ENCODE data around the gene IRF7. TPM values are rescaled to one million over a fixed set of nuclear protein-coding genes. Genes with fewer than 3 reads are reported as not detected.

The IRF7 gene
- total RNA-seq, 3 donors from 2014 or later: 13.3 to 29.9 (median 27.9) TPM

DNA sequence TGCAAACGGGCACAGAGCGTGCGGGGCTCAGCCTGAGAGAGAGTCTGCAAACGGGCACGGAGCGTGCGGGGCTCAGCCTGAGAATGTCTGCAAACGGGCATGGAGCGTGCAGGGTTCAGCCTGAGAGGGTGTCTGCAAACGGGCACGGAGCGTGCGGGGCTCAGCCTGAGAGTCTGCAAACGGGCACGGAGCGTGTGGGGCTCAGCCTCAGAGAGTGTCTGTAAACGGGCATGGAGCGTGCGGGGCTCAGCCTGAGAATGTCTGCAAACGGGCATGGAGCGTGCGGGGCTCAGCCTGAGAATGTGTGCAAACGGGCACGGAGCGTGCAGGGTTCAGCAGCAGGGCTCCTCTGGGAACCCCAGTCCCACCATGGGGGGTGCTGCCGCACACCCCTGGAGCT is 26.0 kb downstream of the IRF7 start:
- Histone ChIP-seq H3K36me3 (peaks cover 7% of the 10 kb centered on the region), H3K4me1 (no peaks in the 10 kb centered on the region), H3K9me3 (no peaks in the 10 kb centered on the region), H3K27me3 (no peaks in the 10 kb centered on the region), H3K27ac (no peak overlapping the region), H3K4me3 (no peak overlapping the region)
- intact Hi-C loops (cut with DNase I; ENCODE audit: low total_unique reads): no loop called here
- no peak for DNase-seq (ENCODE audit: low spot score in 2 of 2)
- TF ChIP-seq CTCF (IDR thresholded peaks at IDR 0.05): no peak
- no peak for TF ChIP-seq POLR2AphosphoS5 (IDR thresholded peaks at IDR 0.05)
- no peak for TF ChIP-seq POLR2A (IDR thresholded peaks at IDR 0.05)

GRCh38 chr11:587978-588380 is 27.8 kb downstream of the IRF7 start:
- Histone ChIP-seq H3K27me3 (no peaks in the 10 kb centered on the region), H3K9me3 (no peaks in the 10 kb centered on the region), H3K4me1 (no peaks in the 10 kb centered on the region), H3K27ac (no peak overlapping the region), H3K4me3 (no peak overlapping the region), H3K36me3 (peaks cover 7% of the 10 kb centered on the region)
- TF ChIP-seq CTCF (IDR thresholded peaks at IDR 0.05) (no peak), POLR2AphosphoS5 (IDR thresholded peaks at IDR 0.05) (no peak), POLR2A (IDR thresholded peaks at IDR 0.05) (no peak)
- intact Hi-C loops (cut with DNase I; ENCODE audit: low total_unique reads): no loop called here
- no peak for DNase-seq (ENCODE audit: low spot score in 2 of 2)

DNA sequence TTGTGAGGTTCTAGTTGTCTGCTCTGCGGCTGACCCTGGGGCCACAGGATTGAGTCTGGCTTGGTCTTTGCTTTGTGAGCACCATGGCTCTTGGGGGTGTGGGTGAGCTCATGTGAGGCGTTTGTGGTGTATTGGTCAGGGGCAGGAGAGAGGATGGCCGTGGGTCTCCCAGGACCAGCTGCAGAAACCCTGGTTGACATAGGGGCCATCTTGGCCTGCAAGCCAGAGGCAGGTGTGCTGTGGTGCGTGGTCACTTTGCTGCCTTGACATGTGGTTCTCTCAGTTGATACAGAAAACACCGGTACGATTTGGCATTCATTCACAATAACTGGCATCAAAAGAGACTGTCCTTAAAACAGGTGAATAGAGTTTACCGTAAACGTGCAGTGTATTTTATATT is 28.2 kb downstream of the IRF7 start:
- intact Hi-C loops (cut with DNase I; ENCODE audit: low total_unique reads): no loop called here
- no peaks in the 10 kb centered on the region for H3K4me1 ChIP-seq
- TF ChIP-seq CTCF (IDR thresholded peaks at IDR 0.05) (no peak), POLR2A (IDR thresholded peaks at IDR 0.05) (no peak), POLR2AphosphoS5 (IDR thresholded peaks at IDR 0.05) (no peak)
- H3K27ac ChIP-seq: no peak overlapping the region
- DNase-seq (ENCODE audit: low spot score in 2 of 2): no peak
- H3K36me3 ChIP-seq: peaks cover 7% of the 10 kb centered on the region
- no peaks in the 10 kb centered on the region for H3K27me3 ChIP-seq
- H3K4me3 ChIP-seq: no peak overlapping the region
- H3K9me3 ChIP-seq: no peaks in the 10 kb centered on the region

DNA sequence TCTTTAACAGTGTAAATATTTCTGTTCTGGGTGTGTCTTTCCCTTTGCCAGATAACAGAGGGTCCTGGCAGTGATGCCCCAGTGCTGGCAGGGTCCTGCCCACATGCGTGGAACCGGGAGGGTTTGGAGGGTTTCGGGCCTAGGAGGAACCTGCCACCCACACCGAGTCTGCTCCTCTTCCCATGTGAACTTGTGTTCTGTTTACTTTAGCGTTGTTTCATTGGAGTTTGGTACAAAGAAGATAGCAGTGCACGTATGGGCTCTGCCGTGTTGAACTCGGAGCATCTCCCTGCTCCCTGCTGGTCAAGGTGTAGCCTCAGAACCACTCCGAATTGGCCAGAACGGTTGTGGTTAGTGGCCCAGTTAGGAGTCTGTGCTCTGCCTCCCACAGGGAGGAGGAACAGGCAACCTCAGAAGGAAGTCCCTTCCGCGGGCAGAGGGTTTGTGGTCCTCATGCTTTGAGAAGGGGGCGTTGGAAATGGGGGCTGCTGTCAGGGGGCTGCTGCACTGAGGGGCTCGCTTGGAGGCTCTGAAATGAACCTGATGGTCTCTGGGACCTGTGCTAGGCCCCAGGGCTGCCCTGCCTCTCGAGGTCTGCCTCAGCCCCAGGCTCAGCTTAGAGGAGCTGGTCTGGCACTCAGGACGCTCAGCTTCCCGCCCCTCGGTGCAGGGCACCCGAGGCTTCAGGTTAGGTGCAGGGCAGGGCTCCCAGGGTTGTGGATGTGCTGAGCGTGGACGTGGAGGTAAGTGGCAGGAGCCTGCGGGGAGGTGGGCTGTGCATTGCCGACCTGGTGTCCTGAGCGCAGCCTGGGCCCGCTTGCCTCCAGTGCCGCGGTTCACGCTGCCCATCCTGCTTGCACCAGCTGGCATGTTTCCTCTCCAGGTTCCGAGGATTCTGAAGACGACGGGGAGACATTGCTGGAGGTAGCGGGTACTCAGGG is 29.1 kb downstream of the IRF7 start:
- intact Hi-C loops (cut with DNase I; ENCODE audit: low total_unique reads): no loop called here
- no peaks in the 10 kb centered on the region for H3K4me1 ChIP-seq
- TF ChIP-seq POLR2A (IDR thresholded peaks at IDR 0.05) (no peak), CTCF (IDR thresholded peaks at IDR 0.05) (no peak), POLR2AphosphoS5 (IDR thresholded peaks at IDR 0.05) (no peak)
- no peak overlapping the region for H3K4me3 ChIP-seq
- no peaks in the 10 kb centered on the region for H3K27me3 ChIP-seq
- DNase-seq (ENCODE audit: low spot score in 2 of 2): no peak
- H3K36me3 ChIP-seq: peaks cover 3% of the 10 kb centered on the region
- H3K27ac ChIP-seq: no peak overlapping the region
- no peaks in the 10 kb centered on the region for H3K9me3 ChIP-seq

DNA sequence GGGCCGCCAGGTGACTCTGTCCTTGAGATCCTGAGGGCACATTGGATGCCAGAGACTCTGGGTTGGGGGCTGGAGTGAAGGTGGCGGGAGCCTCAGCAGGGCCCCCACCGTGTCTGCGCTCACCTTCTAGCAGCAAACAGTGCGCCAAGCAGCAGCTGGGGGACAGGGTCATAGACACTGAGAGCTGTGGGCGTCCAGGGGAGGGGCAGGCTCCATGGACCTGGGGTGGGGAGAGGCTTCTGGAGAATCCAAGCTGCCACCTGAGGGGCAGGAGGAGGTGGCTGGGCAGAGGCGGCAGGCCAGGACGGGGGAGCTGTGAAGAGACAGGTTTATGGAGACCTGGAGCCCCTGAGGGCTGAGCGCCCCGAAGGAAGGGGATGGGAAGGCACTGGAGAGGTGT is 31.5 kb downstream of the IRF7 start:
- peaks cover 0 to 6% of the 10 kb centered on the region in 2 donors for H3K4me1 ChIP-seq
- no peaks in the 10 kb centered on the region for H3K9me3 ChIP-seq
- intact Hi-C loops (cut with DNase I; ENCODE audit: low total_unique reads): no loop called here
- peaks cover 3% of the 10 kb centered on the region for H3K36me3 ChIP-seq
- DNase-seq (ENCODE audit: low spot score in 2 of 2): no peak
- no peak overlapping the region for H3K27ac ChIP-seq
- TF ChIP-seq CTCF (IDR thresholded peaks at IDR 0.05) (no peak), POLR2AphosphoS5 (IDR thresholded peaks at IDR 0.05) (no peak), POLR2A (IDR thresholded peaks at IDR 0.05) (no peak)
- H3K27me3 ChIP-seq: no peaks in the 10 kb centered on the region
- no peak overlapping the region for H3K4me3 ChIP-seq

Measured in breast epithelium (tissue), 4 donors.